K562 (cell line): Measurements from ENCODE around the gene RARG. TPM values are rescaled to one million over a fixed set of nuclear protein-coding genes. Genes with fewer than 3 reads are reported as not detected.
A peak's percentile ranks its signal among the peaks of the same experiment; 100 is the strongest.

Experiments used
- ATAC-seq: fragments of 200-7000 bp; cut with Tn5 transposase; 3 replicates; pipeline ENCODE4 v1.9.1; 2020; ENCODE audit warnings: moderate library complexity
- BruUV-seq: library from RNA; stranded (reverse); fragments of 400-500 nt; replicated peaks from 2 replicates; lab custom pipeline; 2021; lab: Mats Ljungman, UMichigan
- CTCF ChIA-PET: fragments of 300-600 bp; formaldehyde crosslinking; extraction: SDS; loops from one replicate; lab custom pipeline; 2021; ENCODE audit warnings: low intra/inter-chr PET ratio; lab: Yijun Ruan, JAX
- POLR2A ChIA-PET: fragments of 300-600, 350-650 bp; sonication (Branson Sonifier 250); formaldehyde crosslinking; extraction: SDS; loops from one replicate; lab custom pipeline; 2021; ENCODE audit warnings: antibody characterized with exemption, inconsistent platforms; lab: Yijun Ruan, JAX
- DNase-seq, 4 experiments: peaks; one replicate each; pipeline versions ENCODE4 v3.0.0 to v3.0.0-alpha.2; 2011 to 2018; ENCODE audit warnings: low spot score in 3 of 4, mixed read lengths in 3 of 4; ENCODE audit errors: extremely low read depth in 1 of 4
- FAIRE-seq: peaks from 2 replicates; lab custom pipeline; 2011; peaks lifted over from hg19 to GRCh38; lab: Jason Lieb, UNC
- H2AFZ ChIP-seq: 2 replicates; pipeline ENCODE4 v1.6.0; 2011; ENCODE audit warnings: low read depth, low read length, control low read depth, inconsistent platforms
- H3K27ac ChIP-seq: fragments of 200-600 bp; 3 replicates; pipeline ENCODE4 v1.8.0; 2011; ENCODE audit warnings: low read depth, mild to moderate bottlenecking, control low read depth, inconsistent platforms, low read length, moderate library complexity, mixed read lengths; ENCODE audit errors: extremely low read depth
- H3K27me3 ChIP-seq, 2 experiments: fragments of 300-600 bp in 1 of 2; 2 replicates in 1 of 2; 3 replicates in 1 of 2; pipeline versions ENCODE4 v1.6.0 to v1.8.0; 2011; ENCODE audit warnings: inconsistent platforms in 2 of 2, low read length in 2 of 2, mild to moderate bottlenecking in 1 of 2, mixed read lengths in 1 of 2, moderate library complexity in 1 of 2; ENCODE audit not compliant: control insufficient read depth in 2 of 2, insufficient read depth in 2 of 2
- H3K36me3 ChIP-seq: fragments of 300-600 bp; 3 replicates; pipeline ENCODE4 v1.8.0; 2011; ENCODE audit warnings: mild to moderate bottlenecking, low read length, inconsistent platforms; ENCODE audit not compliant: control insufficient read depth, insufficient read depth
- H3K4me1 ChIP-seq, 2 experiments: fragments of 200-600 bp in 1 of 2; replicated peaks in 1 of 2; 2 replicates in 1 of 2; 3 replicates in 1 of 2; pipeline versions ENCODE4 v1.5.1 to v1.8.0; 2011; ENCODE audit warnings: inconsistent platforms in 2 of 2, low read length in 2 of 2, mild to moderate bottlenecking in 1 of 2, mixed read lengths in 1 of 2, moderate library complexity in 1 of 2; ENCODE audit not compliant: control insufficient read depth in 2 of 2, insufficient read depth in 2 of 2
- H3K4me2 ChIP-seq: 2 replicates; pipeline ENCODE4 v1.6.1; 2011; ENCODE audit warnings: low read length, control low read depth, inconsistent platforms, mixed read lengths; ENCODE audit not compliant: insufficient read depth
- H3K4me3 ChIP-seq: fragments of 200-600 bp; sonication (generic), shearing (Covaris generic); 2 replicates; pipeline ENCODE4 v1.5.1; 2016; ENCODE audit warnings: control low read depth, inconsistent platforms
- H3K79me2 ChIP-seq: fragments of 200-600 bp; 3 replicates; pipeline ENCODE4 v1.8.0; 2011; ENCODE audit warnings: low read length, inconsistent platforms; ENCODE audit not compliant: control insufficient read depth, insufficient read depth
- H3K9ac ChIP-seq, 2 experiments: 2 replicates each; pipeline versions ENCODE4 v1.6.0 to v1.6.1; 2011; ENCODE audit warnings: low read depth in 2 of 2, low read length in 2 of 2, control low read depth in 1 of 2, inconsistent platforms in 1 of 2, mild to moderate bottlenecking in 1 of 2, mixed read lengths in 1 of 2; ENCODE audit not compliant: insufficient read depth in 1 of 2
- H3K9me1 ChIP-seq: one replicate; pipeline ENCODE4 v1.6.0; 2011; ENCODE audit warnings: inconsistent platforms, mild to moderate bottlenecking, low read length, moderate library complexity; ENCODE audit not compliant: control insufficient read depth, insufficient read depth
- H3K9me3 ChIP-seq: replicated peaks from 2 replicates; pipeline ENCODE4 v1.5.1; 2011; ENCODE audit warnings: low read depth, low read length, inconsistent platforms; ENCODE audit not compliant: control insufficient read depth, insufficient read depth
- H4K20me1 ChIP-seq: replicated peaks from 2 replicates; pipeline ENCODE4 v1.6.1; 2011; ENCODE audit warnings: low read length, inconsistent platforms, mixed read lengths; ENCODE audit not compliant: control insufficient read depth, insufficient read depth
- ATF1 ChIP-seq, 2 experiments: fragments of 450-650 bp in 1 of 2; IDR thresholded peaks; 2 replicates each; pipeline ENCODE4 v1.6.1; 2016; ENCODE audit warnings: missing compliant biosample characterization in 1 of 2, missing genetic modification characterization in 1 of 2
- FOXK2 ChIP-seq, 2 experiments: fragments of 450-650 bp; IDR thresholded peaks in 1 of 2; conservative IDR thresholded peaks in 1 of 2; 2 replicates each; pipeline ENCODE4 v1.6.1; 2016; ENCODE audit warnings: low read depth in 2 of 2, mild to moderate bottlenecking in 1 of 2
- JUN ChIP-seq, 2 experiments: sonication (generic) in 1 of 2; formaldehyde crosslinking in 1 of 2; IDR thresholded peaks; 2 replicates each; pipeline versions ENCODE4 v1.6.1 to v1.8.0; 2012 to 2022; ENCODE audit warnings: borderline replicate concordance in 2 of 2, mild to moderate bottlenecking in 2 of 2, improper control_type of control experiment in 1 of 2, low read depth in 1 of 2, low read length in 1 of 2, missing genetic modification reagents in 1 of 2
- L3MBTL2 ChIP-seq: fragments of 450-650 bp; IDR thresholded peaks from 2 replicates; pipeline ENCODE4 v1.6.1; 2016; ENCODE audit warnings: mild to moderate bottlenecking, moderate library complexity
- NCOR1 ChIP-seq: fragments of 450-650 bp; IDR thresholded peaks from 2 replicates; pipeline ENCODE4 v1.6.1; 2016; ENCODE audit warnings: mild to moderate bottlenecking, moderate library complexity
- RBFOX2 ChIP-seq: fragments of 200-400 bp; formaldehyde crosslinking; IDR thresholded peaks from 2 replicates; pipeline ENCODE4 v1.6.1; 2017; ENCODE audit warnings: low read depth, mild to moderate bottlenecking, low read length, moderate library complexity
- SIX5 ChIP-seq, 2 experiments: IDR thresholded peaks; 2 replicates each; pipeline ENCODE4 v1.6.1; 2011; ENCODE audit warnings: low read length in 2 of 2, borderline replicate concordance in 1 of 2, low read depth in 1 of 2, mild to moderate bottlenecking in 1 of 2, moderate library complexity in 1 of 2; ENCODE audit not compliant: insufficient read depth in 1 of 2
- ZNF184 ChIP-seq: sonication (generic); formaldehyde crosslinking; IDR thresholded peaks from 2 replicates; pipeline ENCODE4 v1.5.0; 2020; ENCODE audit warnings: missing genetic modification reagents
- WGBS: fragments of 100-300 bp; shearing (Covaris generic); methylation state at CpG from one replicate; pipeline ENCODE4 v1.1.6; 2016; ENCODE audit warnings: low coverage, mixed read lengths; ENCODE audit not compliant: insufficient coverage; ENCODE audit errors: missing lambda C conversion rate; 5-methylcytosine and 5-hydroxymethylcytosine counted together
- in situ Hi-C: fragments of 300-500 bp; cut with MboI; formaldehyde crosslinking; loops from 4 replicates; pipeline ENCODE4 v1.15.0; 2018; ENCODE audit warnings: inconsistent platforms, mixed read lengths
- intact Hi-C: fragments of 100-400 bp; cut with micrococcal nuclease; formaldehyde crosslinking; loops from 2 replicates; pipeline ENCODE4 v1.14.2; 2022
- polyA plus RNA-seq, 8 experiments: library from polyadenylated mRNA; depleted of rRNA in 4 of 8; stranded (reverse) in 5 of 8; unstranded in 3 of 8; fragments of >200 nt; fragmentation: Nextera tagmentation in 2 of 8; fragmentation: Illumina TruSeq in 1 of 8; extraction: Ambion mirVana in 2 of 8; extraction: Trizol in 1 of 8; gene quantifications; 2 replicates each; pipeline versions ENCODE4 v1.2.1 to v1.2.3, GENCODE V29; 2011 to 2014; ENCODE audit warnings: inconsistent platforms in 1 of 8, missing spikeins in 1 of 8
- total RNA-seq, 7 experiments: library from RNA; depleted of rRNA in 6 of 7; stranded (reverse); fragments of >200 nt in 6 of 7; fragmentation: Illumina TruSeq in 2 of 7; extraction: Trizol in 2 of 7; gene quantifications; 2 replicates each; pipeline versions ENCODE4 v1.2.1 to v1.2.3, GENCODE V29; 2011 to 2021; ENCODE audit warnings: low replicate concordance in 1 of 7
- TF ChIP-seq, protein P1 (sequence below): sonication (generic); formaldehyde crosslinking; IDR thresholded peaks from 2 replicates; pipeline ENCODE4 v1.8.0; 2022; ENCODE audit warnings: mild to moderate bottlenecking, low read depth, missing genetic modification reagents
- TF ChIP-seq, protein P2 (sequence below): sonication (generic); formaldehyde crosslinking; IDR thresholded peaks from 2 replicates; pipeline ENCODE4 v1.8.0; 2022; ENCODE audit warnings: mild to moderate bottlenecking, missing genetic modification reagents
- TF ChIP-seq, protein P3 (sequence below): fragments of 450-650 bp; IDR thresholded peaks from 2 replicates; pipeline ENCODE4 v1.6.1; 2016

Gene RARG
- total and polyA plus RNA-seq, 9 of the 15 experiments (the other 6 are each of a cell fraction or from before 2014, with no cell fraction given): 0.18 to 7.6 (median 3.8) TPM

DNA sequence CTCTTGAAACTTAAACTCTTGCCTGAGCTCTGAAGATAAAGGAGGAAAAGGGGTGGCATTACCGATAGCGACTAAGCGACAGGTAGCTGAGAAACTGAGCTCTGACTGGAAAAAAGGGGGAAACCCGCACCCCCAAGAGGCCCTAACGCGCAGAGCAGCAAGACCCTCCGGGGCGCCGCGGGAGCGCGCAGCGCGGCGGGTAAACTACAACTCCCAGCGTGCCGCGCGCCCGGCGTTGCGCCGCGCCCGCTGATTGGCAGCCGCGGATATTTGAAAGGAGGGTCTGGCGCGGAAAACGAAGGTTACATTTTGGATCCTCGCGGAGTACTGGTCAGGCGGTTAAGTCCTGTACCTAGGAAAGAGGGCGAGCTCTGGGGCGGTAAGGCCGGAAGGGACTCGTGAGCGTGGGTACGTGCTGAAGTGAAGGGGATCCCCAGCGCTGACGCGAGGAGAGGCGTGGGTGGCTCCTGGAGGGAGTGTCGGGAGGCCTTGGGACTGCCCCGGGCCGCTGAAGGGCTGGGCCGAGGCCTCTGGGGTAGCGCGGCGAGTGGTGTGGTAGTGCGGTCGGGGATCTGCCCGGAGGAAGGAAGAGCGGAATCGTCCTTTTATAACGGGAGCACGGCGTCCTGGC, 36.1 kb upstream of the RARG start, which contains the start of gene ESPL1:
Gene ESPL1 (plus strand): TSS at position 301 of the 631 bp plus-strand sequence. CDS start 468 bp downstream, outside the sequence.
- DNase-seq (peak; percentile 90 to 95 (median 92)), ATAC-seq (peak; percentile 93), FAIRE-seq (peak; percentile 96)
- 0% methylated on average over 52 of the region's 58 CpGs for WGBS
- H2AFZ ChIP-seq: peak within 1 kb of the TSS; percentile 98
- H3K27me3 ChIP-seq: no peaks in the 10 kb centered on the region
- H3K9me1 ChIP-seq: no peaks in the 10 kb centered on the region
- H3K9ac ChIP-seq: peak within 1 kb of the TSS; percentile 80 to 95
- peak within 1 kb of the TSS; percentile 79 for H3K27ac ChIP-seq
- no TSS peak for BruUV-seq
- ChIA-PET POLR2A (interaction anchor here (0.6 to 3.8 kb wide), 25 partner anchors 9 to 1244 kb away, joined by 3 to 22 read pairs (median 4); partner anchors contain the start of genes CSAD and TARBP2), CTCF (interaction anchor here (1.0 to 1.3 kb wide), 4 partner anchors 52 to 57 kb away, joined by 3 to 5 read pairs (median 4); no protein-coding TSS in a partner anchor)
- peak within 1 kb of the TSS; percentile 95 for H3K4me2 ChIP-seq
- intact Hi-C loops (loop anchor here (1.0 to 2.0 kb wide), 3 partner anchors 47 to 55 kb away; partner anchors contain the start of gene AAAS), in situ Hi-C loops (no loop called here)
- peak within 1 kb of the TSS; percentile 64 for H3K4me3 ChIP-seq
- peaks cover 37% of the 10 kb centered on the region; the same call in 2 of the 3 replicates for H3K36me3 ChIP-seq
- no peaks in the 10 kb centered on the region for H4K20me1 ChIP-seq
- no peaks in the 10 kb centered on the region for H3K9me3 ChIP-seq
- H3K79me2 ChIP-seq: peaks cover 32% of the 10 kb centered on the region
- peaks cover 24 to 43% of the 10 kb centered on the region in 2 experiments; a peak in 4 of 5 replicates for H3K4me1 ChIP-seq
- TF ChIP-seq JUN (IDR thresholded peaks at IDR 0.05; ENCODE audit: borderline replicate concordance, low read depth, low read length) (no peak), JUN (CRISPR knock-in tag; IDR thresholded peaks at IDR 0.05; ENCODE audit: borderline replicate concordance) (peak; percentile 50; the same call in 1 of the 2 replicates), ZNF184 (CRISPR knock-in tag) (no peak), NCOR1 (peak; percentile 53), FOXK2 (conservative IDR thresholded peaks at IDR 0.05 in 1 of 2, IDR thresholded peaks at IDR 0.05 in 1 of 2; ENCODE audit: low read depth in 2 of 2) (peak in 1 of 2 experiments; percentile 41; a peak in 1 of 4 replicates), SIX5 (IDR thresholded peaks at IDR 0.05; ENCODE audit: borderline replicate concordance in 1 of 2, insufficient read depth in 1 of 2, low read depth in 1 of 2, low read length in 2 of 2) (peak; percentile 76 to 82; a peak in 3 of 4 replicates), RBFOX2 (peak; percentile 86), ATF1 (CRISPR knock-in tag; IDR thresholded peaks at IDR 0.05) (no peak), ATF1 (tag; IDR thresholded peaks at IDR 0.05) (peak; percentile 95), L3MBTL2 (peak; percentile 70)
- TF ChIP-seq, protein P1, sequence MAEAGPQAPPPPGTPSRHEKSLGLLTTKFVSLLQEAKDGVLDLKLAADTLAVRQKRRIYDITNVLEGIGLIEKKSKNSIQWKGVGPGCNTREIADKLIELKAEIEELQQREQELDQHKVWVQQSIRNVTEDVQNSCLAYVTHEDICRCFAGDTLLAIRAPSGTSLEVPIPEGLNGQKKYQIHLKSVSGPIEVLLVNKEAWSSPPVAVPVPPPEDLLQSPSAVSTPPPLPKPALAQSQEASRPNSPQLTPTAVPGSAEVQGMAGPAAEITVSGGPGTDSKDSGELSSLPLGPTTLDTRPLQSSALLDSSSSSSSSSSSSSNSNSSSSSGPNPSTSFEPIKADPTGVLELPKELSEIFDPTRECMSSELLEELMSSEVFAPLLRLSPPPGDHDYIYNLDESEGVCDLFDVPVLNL (CRISPR knock-in tag): peak; percentile 95
- TF ChIP-seq, protein P2, sequence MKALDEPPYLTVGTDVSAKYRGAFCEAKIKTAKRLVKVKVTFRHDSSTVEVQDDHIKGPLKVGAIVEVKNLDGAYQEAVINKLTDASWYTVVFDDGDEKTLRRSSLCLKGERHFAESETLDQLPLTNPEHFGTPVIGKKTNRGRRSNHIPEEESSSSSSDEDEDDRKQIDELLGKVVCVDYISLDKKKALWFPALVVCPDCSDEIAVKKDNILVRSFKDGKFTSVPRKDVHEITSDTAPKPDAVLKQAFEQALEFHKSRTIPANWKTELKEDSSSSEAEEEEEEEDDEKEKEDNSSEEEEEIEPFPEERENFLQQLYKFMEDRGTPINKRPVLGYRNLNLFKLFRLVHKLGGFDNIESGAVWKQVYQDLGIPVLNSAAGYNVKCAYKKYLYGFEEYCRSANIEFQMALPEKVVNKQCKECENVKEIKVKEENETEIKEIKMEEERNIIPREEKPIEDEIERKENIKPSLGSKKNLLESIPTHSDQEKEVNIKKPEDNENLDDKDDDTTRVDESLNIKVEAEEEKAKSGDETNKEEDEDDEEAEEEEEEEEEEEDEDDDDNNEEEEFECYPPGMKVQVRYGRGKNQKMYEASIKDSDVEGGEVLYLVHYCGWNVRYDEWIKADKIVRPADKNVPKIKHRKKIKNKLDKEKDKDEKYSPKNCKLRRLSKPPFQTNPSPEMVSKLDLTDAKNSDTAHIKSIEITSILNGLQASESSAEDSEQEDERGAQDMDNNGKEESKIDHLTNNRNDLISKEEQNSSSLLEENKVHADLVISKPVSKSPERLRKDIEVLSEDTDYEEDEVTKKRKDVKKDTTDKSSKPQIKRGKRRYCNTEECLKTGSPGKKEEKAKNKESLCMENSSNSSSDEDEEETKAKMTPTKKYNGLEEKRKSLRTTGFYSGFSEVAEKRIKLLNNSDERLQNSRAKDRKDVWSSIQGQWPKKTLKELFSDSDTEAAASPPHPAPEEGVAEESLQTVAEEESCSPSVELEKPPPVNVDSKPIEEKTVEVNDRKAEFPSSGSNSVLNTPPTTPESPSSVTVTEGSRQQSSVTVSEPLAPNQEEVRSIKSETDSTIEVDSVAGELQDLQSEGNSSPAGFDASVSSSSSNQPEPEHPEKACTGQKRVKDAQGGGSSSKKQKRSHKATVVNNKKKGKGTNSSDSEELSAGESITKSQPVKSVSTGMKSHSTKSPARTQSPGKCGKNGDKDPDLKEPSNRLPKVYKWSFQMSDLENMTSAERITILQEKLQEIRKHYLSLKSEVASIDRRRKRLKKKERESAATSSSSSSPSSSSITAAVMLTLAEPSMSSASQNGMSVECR (CRISPR knock-in tag): peak; percentile 98
- TF ChIP-seq, protein P3, sequence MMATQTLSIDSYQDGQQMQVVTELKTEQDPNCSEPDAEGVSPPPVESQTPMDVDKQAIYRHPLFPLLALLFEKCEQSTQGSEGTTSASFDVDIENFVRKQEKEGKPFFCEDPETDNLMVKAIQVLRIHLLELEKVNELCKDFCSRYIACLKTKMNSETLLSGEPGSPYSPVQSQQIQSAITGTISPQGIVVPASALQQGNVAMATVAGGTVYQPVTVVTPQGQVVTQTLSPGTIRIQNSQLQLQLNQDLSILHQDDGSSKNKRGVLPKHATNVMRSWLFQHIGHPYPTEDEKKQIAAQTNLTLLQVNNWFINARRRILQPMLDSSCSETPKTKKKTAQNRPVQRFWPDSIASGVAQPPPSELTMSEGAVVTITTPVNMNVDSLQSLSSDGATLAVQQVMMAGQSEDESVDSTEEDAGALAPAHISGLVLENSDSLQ: peak; percentile 97
